RWPE1 (cell line): ENCODE results near the gene COBLL1.
A peak's percentile ranks its signal among the peaks of the same experiment; 100 is the strongest.

Source experiments
- CTCF ChIA-PET: fragments of 350-600 bp; sonication (Branson Sonifier 250); formaldehyde crosslinking; extraction: SDS; loops from one replicate; lab custom pipeline; 2021; lab: Yijun Ruan, JAX
- POLR2A ChIA-PET: fragments of 400-600 bp; formaldehyde crosslinking; extraction: SDS; loops from one replicate; lab custom pipeline; 2020; ENCODE audit warnings: antibody characterized with exemption; ENCODE audit not compliant: low non-redundant PET; lab: Yijun Ruan, JAX
- DNase-seq: peaks from one replicate; pipeline ENCODE4 v3.0.0; 2012; ENCODE audit warnings: low spot score
- H3K27ac ChIP-seq: fragments of 450-650 bp; 2 replicates; pipeline ENCODE4 v1.5.1; 2017
- TF ChIP-seq, protein P1 (sequence below): fragments of 450-650 bp; conservative IDR thresholded peaks from 2 replicates; pipeline ENCODE4 v1.5.1; 2017; ENCODE audit warnings: low read depth, mild to moderate bottlenecking

Gene COBLL1

DNA sequence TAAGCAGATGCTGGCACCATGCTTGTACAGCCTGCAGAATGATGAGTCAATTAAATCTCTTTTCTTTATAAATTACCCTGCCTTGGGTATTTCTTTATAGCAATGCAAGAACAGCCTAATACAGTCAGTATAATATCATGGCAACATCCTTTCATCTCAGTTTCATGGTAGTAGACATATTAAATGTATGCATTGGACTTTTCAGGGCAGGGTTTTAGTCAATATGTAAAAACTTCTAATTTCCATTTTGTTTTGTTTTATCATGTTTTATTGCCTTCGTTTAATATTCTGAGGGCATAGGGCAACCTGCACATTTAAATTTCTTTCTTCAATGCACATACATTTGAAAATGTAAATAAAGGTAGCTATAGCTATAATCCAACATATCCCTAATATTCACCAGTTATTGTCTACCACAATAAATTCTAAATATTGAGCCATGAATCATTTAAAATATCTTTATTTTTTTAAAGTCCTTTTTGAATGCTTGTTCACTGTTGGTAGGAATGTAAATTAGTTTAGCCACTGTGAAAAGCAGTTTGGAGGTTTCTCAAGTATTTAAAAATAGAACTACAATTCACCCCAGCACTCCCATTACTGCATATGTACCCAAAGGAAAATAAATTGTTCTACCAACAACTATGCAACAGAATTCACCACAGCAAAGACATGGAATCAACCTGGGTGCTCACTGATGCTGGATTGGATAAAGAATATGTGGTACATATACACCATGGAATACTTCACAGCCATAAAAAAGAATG lies 178.6 kb downstream of the COBLL1 start:
- CTCF ChIA-PET: no interaction called here
- POLR2A ChIA-PET: no interaction called here
- TF ChIP-seq, protein P1, sequence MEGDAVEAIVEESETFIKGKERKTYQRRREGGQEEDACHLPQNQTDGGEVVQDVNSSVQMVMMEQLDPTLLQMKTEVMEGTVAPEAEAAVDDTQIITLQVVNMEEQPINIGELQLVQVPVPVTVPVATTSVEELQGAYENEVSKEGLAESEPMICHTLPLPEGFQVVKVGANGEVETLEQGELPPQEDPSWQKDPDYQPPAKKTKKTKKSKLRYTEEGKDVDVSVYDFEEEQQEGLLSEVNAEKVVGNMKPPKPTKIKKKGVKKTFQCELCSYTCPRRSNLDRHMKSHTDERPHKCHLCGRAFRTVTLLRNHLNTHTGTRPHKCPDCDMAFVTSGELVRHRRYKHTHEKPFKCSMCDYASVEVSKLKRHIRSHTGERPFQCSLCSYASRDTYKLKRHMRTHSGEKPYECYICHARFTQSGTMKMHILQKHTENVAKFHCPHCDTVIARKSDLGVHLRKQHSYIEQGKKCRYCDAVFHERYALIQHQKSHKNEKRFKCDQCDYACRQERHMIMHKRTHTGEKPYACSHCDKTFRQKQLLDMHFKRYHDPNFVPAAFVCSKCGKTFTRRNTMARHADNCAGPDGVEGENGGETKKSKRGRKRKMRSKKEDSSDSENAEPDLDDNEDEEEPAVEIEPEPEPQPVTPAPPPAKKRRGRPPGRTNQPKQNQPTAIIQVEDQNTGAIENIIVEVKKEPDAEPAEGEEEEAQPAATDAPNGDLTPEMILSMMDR: no peak
- no peak overlapping the region for H3K27ac ChIP-seq
- DNase-seq: no peak

DNA sequence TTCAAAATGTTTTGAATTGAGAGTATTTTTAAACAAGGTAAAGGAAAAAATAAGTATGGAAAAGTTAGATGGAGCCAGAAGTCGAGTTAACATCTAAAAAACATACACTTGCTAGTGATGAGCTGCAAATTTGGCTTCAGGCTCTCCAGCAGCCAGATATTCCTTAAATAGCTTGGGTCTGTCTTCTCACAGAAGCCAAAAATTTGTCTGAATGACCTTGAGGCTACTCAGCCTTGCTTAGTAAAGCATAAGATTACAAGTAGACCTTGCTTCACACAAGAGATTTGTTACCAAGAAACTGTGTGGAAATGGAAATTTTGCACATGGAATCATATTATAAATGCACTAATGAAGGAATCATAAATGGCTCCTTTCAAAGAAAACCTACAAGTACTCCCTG lies 179.6 kb downstream of the COBLL1 start:
- CTCF ChIA-PET: no interaction called here
- TF ChIP-seq, protein P1: no peak
- POLR2A ChIA-PET: no interaction called here
- no peak for DNase-seq
- no peak overlapping the region for H3K27ac ChIP-seq

DNA sequence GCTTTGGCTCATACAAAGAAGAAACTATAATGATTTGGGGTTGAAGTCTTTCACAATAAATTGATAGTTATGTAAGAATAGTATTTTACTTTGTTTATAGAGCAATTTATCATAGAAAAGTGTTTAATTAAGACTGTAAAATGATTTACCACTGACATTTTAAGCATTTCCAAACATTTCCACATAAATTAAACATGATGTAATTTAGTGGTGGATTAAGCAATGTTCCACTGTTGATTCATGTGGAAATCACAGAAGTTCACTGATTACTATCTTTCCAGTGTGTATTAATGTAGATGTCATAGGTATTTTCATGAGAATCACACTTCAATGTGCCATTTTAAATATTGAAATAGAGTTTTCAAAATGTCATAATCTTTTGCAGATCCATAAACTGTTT lies 180.3 kb downstream of the COBLL1 start:
- peak; percentile 9 for DNase-seq
- ChIA-PET CTCF (no interaction called here), POLR2A (no interaction called here)

DNA sequence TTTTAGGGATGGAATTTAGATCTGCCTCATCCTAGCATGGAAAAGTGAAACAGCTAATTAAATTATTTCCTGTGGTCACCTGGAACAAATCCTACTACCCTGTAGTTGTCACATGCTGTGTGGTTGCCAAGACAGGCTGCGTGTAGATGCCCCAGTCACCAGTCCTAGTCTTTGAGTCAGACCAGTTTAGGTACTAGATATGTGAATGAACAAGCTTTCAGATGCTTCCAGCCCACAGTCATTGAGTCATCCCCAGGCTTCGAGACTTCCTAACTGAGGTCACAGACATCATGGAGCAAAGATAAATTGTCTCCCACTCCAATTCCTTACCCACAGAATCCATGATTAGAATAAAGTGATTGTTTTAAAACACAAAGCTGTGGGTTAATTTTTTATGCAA lies 184.5 kb downstream of the COBLL1 start:
- ChIA-PET CTCF (interaction anchor here (0.6 kb wide), 1 partner anchor 106 kb away, joined by 3 read pairs; no protein-coding TSS in a partner anchor), POLR2A (no interaction called here)
- TF ChIP-seq, protein P1: no peak
- DNase-seq: peak; percentile 34
- no peak overlapping the region for H3K27ac ChIP-seq

More for the DNA sequence above, 180.3 kb downstream of the COBLL1 start:
- H3K27ac ChIP-seq: no peak overlapping the region
- TF ChIP-seq, protein P1: no peak

DNA sequence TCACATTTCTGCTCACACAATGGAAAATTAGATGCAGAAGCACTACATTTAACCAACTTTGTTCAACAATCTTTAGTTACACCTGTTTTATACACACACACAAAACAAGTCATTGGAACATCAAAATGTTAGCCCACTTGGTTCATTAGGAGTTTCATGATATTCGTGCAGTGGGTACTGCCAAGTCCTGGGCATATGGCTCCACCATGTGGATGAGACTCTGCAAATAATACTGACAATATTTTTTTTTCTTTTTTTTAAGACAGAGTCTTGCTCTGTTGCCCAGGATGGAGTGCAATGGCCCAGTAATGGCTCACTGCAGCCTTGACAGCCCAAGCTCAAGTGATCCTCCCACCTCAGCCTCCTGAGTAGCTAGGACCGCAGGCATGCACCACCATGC lies 185.9 kb downstream of the COBLL1 start:
- TF ChIP-seq, protein P1: no peak
- H3K27ac ChIP-seq: no peak overlapping the region
- no peak for DNase-seq
- CTCF ChIA-PET: interaction anchor here (1.4 kb wide), 1 partner anchor 96 kb away, joined by 4 read pairs; no protein-coding TSS in a partner anchor
- POLR2A ChIA-PET: no interaction called here

DNA sequence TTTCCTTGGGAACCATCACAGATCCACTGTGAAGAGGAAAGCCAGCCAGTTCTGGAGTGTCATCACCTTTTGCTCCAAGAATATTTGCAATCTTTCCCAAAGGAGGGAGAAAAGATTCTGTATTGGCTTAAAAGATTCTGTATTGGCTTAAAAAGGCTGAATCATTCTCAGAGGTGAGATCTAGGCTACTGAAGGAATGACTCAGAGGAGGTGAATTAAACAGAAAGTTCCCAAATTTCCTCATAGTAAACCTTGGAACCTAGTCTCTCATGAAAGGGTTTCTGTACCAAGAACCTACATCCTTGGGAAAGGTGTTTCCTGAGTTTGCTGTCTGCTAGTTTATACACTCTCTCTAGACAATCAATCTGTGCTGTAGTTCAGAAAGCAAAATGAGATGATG lies 186.3 kb downstream of the COBLL1 start:
- POLR2A ChIA-PET: no interaction called here
- no peak overlapping the region for H3K27ac ChIP-seq
- peak; percentile 24 for DNase-seq
- CTCF ChIA-PET: interaction anchor here (1.2 to 1.4 kb wide), 2 partner anchors 26 to 95 kb away, joined by 4 read pairs; no protein-coding TSS in a partner anchor
- TF ChIP-seq, protein P1: no peak
